Skeletal muscle satellite cell (primary cell): Measurements from ENCODE around the gene RECQL5.

Source experiments
- H3K27me3 ChIP-seq: 2 replicates; pipeline ENCODE4 v1.7.0; 2013; ENCODE audit warnings: low read length; ENCODE audit not compliant: control insufficient read depth, insufficient read depth
- H3K36me3 ChIP-seq: 2 replicates; pipeline ENCODE4 v1.7.0; 2013; ENCODE audit warnings: mild to moderate bottlenecking, control low read depth, low read length; ENCODE audit not compliant: insufficient read depth
- H3K4me1 ChIP-seq: 2 replicates; pipeline ENCODE4 v1.7.0; 2013; ENCODE audit warnings: low read length; ENCODE audit not compliant: control insufficient read depth, insufficient read depth
- H3K4me2 ChIP-seq: 2 replicates; pipeline ENCODE4 v1.7.0; 2013; ENCODE audit warnings: mild to moderate bottlenecking, low read length
- H3K4me3 ChIP-seq: 2 replicates; pipeline ENCODE4 v1.7.0; 2013; ENCODE audit warnings: low read length
- H3K9ac ChIP-seq: 2 replicates; pipeline ENCODE4 v1.7.0; 2013; ENCODE audit warnings: mild to moderate bottlenecking, low read depth, low read length, moderate library complexity
- H3K9me3 ChIP-seq: replicated peaks from 2 replicates; pipeline ENCODE4 v1.7.0; 2013; ENCODE audit warnings: mild to moderate bottlenecking, control low read depth, low read length

Gene RECQL5

GRCh38 chr17:75695830-75696271, 28.9 kb upstream of the RECQL5 start:
- peaks cover 77% of the 10 kb centered on the region for H3K4me1 ChIP-seq
- peaks cover 39% of the 10 kb centered on the region for H3K36me3 ChIP-seq
- no peak overlapping the region for H3K4me3 ChIP-seq
- H3K9ac ChIP-seq: peak overlapping the region; percentile 10
- no peaks in the 10 kb centered on the region for H3K27me3 ChIP-seq
- peak overlapping the region; percentile 68 for H3K4me2 ChIP-seq
- no peaks in the 10 kb centered on the region for H3K9me3 ChIP-seq

- Histone ChIP-seq H3K9ac (peak overlapping the region; percentile 10), H3K9me3 (no peaks in the 10 kb centered on the region), H3K4me1 (peaks cover 77% of the 10 kb centered on the region), H3K4me2 (peak overlapping the region; percentile 68), H3K36me3 (peaks cover 38% of the 10 kb centered on the region), H3K27me3 (no peaks in the 10 kb centered on the region), H3K4me3 (peak overlapping the region; percentile 26)
Observed at GRCh38 chr17:75695141-75695829, 28.3 kb upstream of the RECQL5 start.

GRCh38 chr17:75694536-75694935, 27.6 kb upstream of the RECQL5 start:
- peak overlapping the region; percentile 68 for H3K4me2 ChIP-seq
- peak overlapping the region; percentile 76 for H3K9ac ChIP-seq
- H3K9me3 ChIP-seq: no peaks in the 10 kb centered on the region
- H3K27me3 ChIP-seq: no peaks in the 10 kb centered on the region
- peaks cover 33% of the 10 kb centered on the region for H3K36me3 ChIP-seq
- peak overlapping the region; percentile 28 for H3K4me3 ChIP-seq
- H3K4me1 ChIP-seq: peaks cover 73% of the 10 kb centered on the region

GRCh38 chr17:75693500-75694481, 26.8 kb upstream of the RECQL5 start:
- Histone ChIP-seq H3K9me3 (no peaks in the 10 kb centered on the region), H3K27me3 (no peaks in the 10 kb centered on the region), H3K4me1 (peaks cover 78% of the 10 kb centered on the region), H3K36me3 (peaks cover 32% of the 10 kb centered on the region), H3K4me3 (peak overlapping the region; percentile 31), H3K9ac (peak overlapping the region; percentile 76), H3K4me2 (peak overlapping the region; percentile 68)

GRCh38 chr17:75692976-75693375, 26.0 kb upstream of the RECQL5 start:
- Histone ChIP-seq H3K27me3 (no peaks in the 10 kb centered on the region), H3K36me3 (peaks cover 33% of the 10 kb centered on the region), H3K9ac (peak overlapping the region; percentile 76), H3K4me1 (peaks cover 78% of the 10 kb centered on the region), H3K4me2 (peak overlapping the region; percentile 68), H3K9me3 (no peaks in the 10 kb centered on the region), H3K4me3 (peak overlapping the region; percentile 31)

GRCh38 chr17:75691801-75692626, 25.1 kb upstream of the RECQL5 start:
- Histone ChIP-seq H3K4me1 (peaks cover 71% of the 10 kb centered on the region), H3K9ac (no peak overlapping the region), H3K4me2 (peak overlapping the region; percentile 10), H3K36me3 (peaks cover 29% of the 10 kb centered on the region), H3K9me3 (no peaks in the 10 kb centered on the region), H3K27me3 (no peaks in the 10 kb centered on the region), H3K4me3 (no peak overlapping the region)

- H3K9me3 ChIP-seq: no peaks in the 10 kb centered on the region
- H3K4me3 ChIP-seq: no peak overlapping the region
- H3K27me3 ChIP-seq: no peaks in the 10 kb centered on the region
- H3K4me2 ChIP-seq: peak overlapping the region; percentile 10
- H3K36me3 ChIP-seq: peaks cover 27% of the 10 kb centered on the region
- peaks cover 69% of the 10 kb centered on the region for H3K4me1 ChIP-seq
- no peak overlapping the region for H3K9ac ChIP-seq
Observed at GRCh38 chr17:75691371-75691791, 24.4 kb upstream of the RECQL5 start.

GRCh38 chr17:75689441-75689873, 22.5 kb upstream of the RECQL5 start:
- H3K9ac ChIP-seq: no peak overlapping the region
- peaks cover 29% of the 10 kb centered on the region for H3K36me3 ChIP-seq
- no peak overlapping the region for H3K4me2 ChIP-seq
- no peaks in the 10 kb centered on the region for H3K27me3 ChIP-seq
- no peak overlapping the region for H3K4me3 ChIP-seq
- no peaks in the 10 kb centered on the region for H3K9me3 ChIP-seq
- peaks cover 64% of the 10 kb centered on the region for H3K4me1 ChIP-seq

- no peaks in the 10 kb centered on the region for H3K27me3 ChIP-seq
- no peaks in the 10 kb centered on the region for H3K9me3 ChIP-seq
- H3K4me1 ChIP-seq: peaks cover 64% of the 10 kb centered on the region
- no peak overlapping the region for H3K4me3 ChIP-seq
- H3K9ac ChIP-seq: no peak overlapping the region
- no peak overlapping the region for H3K4me2 ChIP-seq
- H3K36me3 ChIP-seq: peaks cover 29% of the 10 kb centered on the region
Observed at GRCh38 chr17:75688209-75688825, 21.4 kb upstream of the RECQL5 start.

- Histone ChIP-seq H3K4me2 (no peak overlapping the region), H3K9ac (peak overlapping the region; percentile 3), H3K4me1 (peaks cover 53% of the 10 kb centered on the region)
Observed at GRCh38 chr17:75685499-75685898, 18.5 kb upstream of the RECQL5 start.

More at GRCh38 chr17:75685499-75685898, 18.5 kb upstream of the RECQL5 start:
- Histone ChIP-seq H3K9me3 (no peaks in the 10 kb centered on the region), H3K4me3 (no peak overlapping the region), H3K36me3 (peaks cover 28% of the 10 kb centered on the region), H3K27me3 (no peaks in the 10 kb centered on the region)
